Nucleus accumbens (tissue), 56 donors: Measurements from ENCODE around the gene UCN2.
"Not testable (repeated sequence)": the region's sequence is repeated elsewhere in the genome, so short reads cannot be mapped to it uniquely, and the experiment has no call there.

ENCODE experiments used
- DNase-seq, 56 donors: peaks; one replicate each; lab custom pipeline; 2025; lab: John Stamatoyannopoulos, UW

Gene UCN2

DNA sequence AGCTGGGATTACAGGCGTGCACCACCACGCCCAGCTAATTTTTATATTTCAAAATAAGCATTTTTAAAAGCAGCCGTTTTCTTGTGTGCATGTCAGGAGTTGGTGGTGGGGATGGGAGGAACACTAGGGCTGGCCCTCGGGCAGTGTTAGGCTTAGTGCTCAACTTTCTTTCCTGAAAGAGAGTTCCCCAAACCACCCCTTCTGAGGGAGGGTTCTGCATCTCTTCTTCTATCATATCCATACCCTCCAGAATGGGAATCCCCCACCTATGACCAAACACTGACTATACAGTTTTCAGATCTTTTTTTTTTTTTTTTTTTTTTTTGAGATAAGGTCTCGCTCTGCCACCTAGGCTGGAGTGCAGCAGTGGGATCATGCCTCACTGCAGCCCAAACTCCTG is 19.4 kb downstream of the UCN2 start:
- DNase-seq, result no peak

GRCh38 chr3:48543271-48543866 is 20.2 kb downstream of the UCN2 start:
- DNase-seq, result peak in 6 of 56 donors; percentile 7 to 32 (median 18)

DNA sequence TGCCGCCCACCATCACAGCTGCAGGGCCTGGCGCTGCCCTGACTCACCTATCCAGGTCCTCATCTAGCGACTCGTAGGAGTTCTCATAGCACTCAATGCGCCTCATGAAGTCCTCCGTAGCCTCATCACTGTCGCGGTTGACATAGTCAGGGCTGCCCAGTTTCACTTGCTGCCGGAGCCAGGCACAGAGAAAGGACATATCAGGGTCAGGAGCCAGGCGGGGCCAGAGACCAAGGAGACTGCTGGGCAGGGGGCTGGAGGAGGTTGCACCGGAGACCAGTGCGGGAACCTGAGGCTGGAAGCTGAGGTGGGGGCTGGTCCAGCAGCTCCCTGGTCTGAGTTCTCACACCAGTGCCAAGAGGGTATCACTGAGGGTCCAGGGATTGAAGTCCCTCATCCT is 25.1 kb downstream of the UCN2 start:
- DNase-seq, result no peak

DNA sequence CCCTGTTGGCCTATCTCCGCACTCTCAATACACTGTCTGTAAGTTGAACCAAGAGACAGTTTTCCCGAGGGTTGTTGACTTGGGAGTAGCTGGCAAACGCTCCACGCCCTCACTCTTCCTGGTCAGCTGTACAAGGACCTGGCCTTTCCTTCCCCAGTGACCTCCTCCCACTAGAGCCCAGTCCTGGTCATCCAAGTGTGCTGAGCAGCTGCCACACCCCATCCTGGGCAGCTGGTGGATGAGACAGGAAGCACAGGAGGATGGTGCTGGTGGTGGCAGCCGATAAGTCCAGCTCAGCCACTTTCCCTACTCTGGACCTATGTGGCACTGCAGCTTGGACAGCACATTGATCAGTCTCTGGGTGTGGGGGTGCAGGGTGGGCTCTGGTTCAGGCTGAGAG is 26.8 kb downstream of the UCN2 start:
- DNase-seq, result no peak

GRCh38 chr3:48536116-48536515 is 27.5 kb downstream of the UCN2 start:
- no peak for DNase-seq

DNA sequence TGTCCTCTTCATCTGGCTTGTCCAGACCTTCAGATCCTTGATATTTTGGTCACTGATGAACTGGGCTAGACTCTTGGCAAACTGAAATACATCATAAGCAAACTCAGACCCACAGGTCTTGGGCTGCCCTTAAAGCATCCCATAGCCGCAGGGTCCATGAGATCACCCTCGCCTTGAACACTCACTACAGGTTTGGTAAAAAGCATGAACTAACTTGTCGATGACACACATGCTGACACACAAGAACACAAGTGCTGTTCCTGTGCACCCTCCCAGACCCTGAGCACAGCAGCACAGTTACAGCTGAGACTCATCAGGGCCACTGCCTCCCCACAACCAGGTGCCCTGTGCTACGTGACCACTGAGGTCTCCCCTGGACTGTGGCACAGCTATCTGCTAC is 28.0 kb downstream of the UCN2 start:
- DNase-seq, result no peak

DNA sequence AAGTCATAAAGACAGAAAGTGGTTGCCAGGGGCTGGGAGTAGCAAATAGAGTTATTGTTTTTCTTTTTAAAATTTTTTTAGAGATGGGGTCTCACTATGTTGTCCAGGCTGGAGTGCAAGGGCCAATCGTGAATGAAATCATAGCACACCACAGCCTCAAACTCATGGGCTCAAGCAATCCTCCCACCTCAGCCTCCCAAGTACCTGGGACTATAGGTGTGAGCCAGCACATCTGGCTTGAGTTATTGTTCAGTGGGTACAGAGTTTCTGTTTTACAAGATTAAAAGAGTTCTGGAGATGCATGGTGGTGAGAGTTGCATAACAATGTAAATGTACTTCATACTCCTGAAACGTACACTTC is 30.6 kb downstream of the UCN2 start:
- no peak for DNase-seq

DNA sequence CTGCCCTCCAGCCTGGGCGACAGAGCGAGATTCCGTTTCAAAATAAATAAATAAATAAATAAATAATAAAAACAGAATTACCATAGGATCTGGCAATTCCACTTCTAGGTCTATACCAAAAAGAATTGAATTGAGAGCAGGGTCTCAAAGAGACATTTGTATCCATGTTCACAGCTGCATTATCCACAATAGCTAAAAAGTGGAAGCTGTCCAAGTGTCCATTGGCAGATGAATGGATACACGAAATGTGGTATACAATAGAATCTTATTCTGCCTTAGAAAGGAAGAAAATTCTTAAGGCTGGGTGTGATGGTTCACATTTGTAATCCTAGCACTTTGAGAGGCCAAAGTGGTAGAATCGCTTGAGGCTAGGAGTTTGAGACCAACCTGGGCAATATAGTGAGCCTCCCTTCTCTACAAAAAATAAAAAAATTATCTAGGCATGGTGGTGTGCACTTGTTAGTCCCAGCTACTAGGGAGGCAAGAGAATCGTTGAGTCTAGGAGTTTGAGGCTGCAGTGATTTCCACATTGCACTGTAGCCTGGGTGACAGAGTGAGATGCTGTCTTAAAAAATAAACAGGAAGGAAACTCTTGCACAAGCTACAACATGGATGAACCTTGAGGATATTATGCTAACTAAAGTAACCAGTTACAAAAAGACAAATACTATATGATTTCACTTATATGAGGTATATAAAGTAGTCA is 31.2 kb downstream of the UCN2 start:
- peak in 17 of 56 donors; percentile 1 to 53 (median 18) for DNase-seq

DNA sequence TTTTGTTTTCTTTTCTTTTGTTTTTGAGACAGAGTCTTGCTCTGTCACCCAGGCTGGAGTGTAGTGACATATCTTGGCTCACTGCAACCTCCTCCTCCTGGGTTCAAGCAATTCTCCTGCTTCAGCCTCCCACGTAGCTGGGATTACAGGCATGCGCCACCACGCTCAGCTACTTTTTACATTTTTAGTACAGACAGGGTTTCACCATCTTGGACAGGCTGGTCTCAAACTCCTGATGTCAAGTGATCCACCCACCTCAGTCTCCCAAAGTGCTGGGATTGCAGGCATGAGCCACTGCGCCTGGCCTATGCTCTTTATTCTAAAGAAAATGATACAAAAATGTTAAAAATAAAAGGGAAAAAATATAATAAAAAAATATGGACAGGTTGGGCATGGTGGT is 32.9 kb downstream of the UCN2 start:
- DNase-seq, result not testable (repeated sequence)

GRCh38 chr3:48528754-48529153 is 34.8 kb downstream of the UCN2 start:
- no peak for DNase-seq

DNA sequence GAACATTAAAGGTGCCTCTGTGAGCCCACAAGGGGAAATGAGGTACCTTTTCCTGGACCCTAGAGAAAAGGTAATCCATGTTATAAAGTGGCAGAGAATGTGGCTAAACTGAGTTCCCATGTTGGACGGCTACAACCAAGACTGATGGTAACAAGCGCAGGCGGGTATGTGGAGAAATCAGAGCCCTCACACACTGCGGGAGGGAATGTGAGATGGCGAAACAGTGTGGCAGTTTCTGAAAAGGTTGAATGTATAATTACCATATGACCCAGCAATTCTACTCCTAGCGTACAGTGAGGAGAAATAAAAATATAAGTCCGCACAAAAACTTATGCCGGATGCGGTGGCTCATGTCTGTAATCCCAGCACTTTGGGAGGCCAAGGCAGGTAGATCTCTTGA is 35.5 kb downstream of the UCN2 start:
- no peak for DNase-seq

DNA sequence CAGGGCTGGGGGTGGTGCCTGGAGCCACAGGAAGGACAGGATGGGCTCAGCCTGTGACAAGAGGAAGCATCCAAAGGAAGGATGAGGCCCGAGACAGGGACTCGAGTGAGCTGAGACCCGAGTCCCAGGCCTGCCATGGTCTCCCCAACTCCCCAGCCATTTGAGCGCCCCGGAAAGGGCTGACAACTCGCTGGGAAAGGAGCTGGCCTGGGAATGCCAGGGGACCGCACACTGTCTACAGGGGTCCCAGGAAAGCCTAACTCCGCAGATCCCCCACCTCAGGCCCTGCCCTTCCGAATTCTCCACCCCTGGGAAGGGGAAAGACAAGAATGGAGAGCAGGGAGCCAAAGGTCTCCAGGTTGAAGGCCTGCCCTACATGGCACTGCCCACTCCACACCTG is 38.6 kb downstream of the UCN2 start:
- DNase-seq, result no peak

DNA sequence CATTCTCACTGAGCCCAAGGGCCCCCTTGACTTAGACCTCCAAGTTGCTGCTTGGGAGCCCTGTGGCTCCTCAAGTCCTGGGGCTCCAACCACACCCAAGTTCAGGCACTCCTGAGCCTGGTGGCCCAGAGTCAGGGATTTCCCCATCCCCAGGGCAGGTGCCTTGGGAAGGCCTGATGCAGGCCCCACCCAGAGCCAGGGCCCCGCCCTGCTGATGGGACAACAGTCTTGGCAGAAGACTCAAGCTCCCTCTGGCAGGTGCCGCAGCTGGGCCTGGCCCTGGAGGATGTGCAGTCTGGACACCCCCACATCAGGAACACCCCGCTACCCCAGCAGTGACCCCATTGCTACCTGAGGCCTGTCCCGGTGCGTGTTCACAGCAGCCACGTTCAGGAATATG is 41.9 kb downstream of the UCN2 start:
- DNase-seq, result no peak

DNA sequence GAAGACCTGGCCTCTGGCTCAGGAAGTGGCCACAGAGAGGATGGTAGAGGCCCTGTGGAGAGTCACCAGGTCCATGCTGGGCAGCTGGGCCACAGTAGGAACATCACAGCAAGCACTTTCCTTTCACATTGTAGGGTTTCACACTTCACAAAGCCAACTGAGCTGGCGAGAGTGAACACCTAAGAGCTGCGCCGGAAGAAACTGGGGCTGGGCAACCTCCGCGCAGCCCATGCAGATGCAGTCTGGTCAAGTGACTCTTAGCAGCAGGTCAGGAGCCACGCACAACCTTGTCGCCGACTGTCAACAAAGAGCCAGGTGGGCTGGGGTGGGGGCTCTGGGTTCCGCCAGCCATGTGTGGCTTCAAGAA is 44.3 kb downstream of the UCN2 start:
- DNase-seq, result no peak

GRCh38 chr3:48518638-48519276 is 44.8 kb downstream of the UCN2 start:
- no peak for DNase-seq

DNA sequence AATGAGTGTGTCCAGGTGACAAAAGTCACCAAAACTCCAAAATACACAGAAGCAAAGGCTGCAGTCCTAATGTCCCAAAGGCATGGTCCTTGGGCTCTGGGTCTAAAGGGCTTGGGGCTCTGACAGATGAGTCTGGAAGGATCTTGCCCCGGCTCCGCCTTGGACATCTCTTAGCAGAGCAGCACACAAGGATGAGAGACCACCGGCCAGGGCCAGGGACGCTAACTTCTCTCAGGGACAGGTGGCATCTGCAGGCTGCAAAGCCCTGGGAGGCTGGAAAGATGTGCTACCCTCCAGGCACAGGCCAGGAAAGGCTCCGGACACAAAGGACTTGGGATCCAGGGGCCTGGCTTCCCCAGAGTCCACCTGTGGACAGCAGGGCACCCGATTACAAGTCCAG is 45.5 kb downstream of the UCN2 start:
- no peak for DNase-seq

DNA sequence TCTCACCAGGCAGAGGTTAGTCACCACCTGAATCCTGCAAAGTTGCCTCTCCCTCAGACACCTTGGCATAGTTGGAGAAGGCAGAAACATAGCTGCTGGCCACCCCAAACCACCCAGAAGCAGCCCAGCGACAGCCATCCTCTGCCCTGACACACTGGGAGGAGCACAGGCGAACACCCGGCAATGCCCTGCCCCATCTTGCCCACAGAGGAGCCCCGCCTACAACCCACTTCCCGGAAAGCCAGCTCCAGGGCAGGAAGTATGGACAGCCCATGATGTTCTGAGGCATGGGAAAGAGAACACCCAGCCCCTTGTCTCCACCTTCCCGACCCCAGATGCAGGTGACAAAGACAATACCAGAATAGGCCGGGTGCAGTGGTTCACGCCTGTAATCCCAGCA is 47.0 kb downstream of the UCN2 start:
- DNase-seq, result no peak

DNA sequence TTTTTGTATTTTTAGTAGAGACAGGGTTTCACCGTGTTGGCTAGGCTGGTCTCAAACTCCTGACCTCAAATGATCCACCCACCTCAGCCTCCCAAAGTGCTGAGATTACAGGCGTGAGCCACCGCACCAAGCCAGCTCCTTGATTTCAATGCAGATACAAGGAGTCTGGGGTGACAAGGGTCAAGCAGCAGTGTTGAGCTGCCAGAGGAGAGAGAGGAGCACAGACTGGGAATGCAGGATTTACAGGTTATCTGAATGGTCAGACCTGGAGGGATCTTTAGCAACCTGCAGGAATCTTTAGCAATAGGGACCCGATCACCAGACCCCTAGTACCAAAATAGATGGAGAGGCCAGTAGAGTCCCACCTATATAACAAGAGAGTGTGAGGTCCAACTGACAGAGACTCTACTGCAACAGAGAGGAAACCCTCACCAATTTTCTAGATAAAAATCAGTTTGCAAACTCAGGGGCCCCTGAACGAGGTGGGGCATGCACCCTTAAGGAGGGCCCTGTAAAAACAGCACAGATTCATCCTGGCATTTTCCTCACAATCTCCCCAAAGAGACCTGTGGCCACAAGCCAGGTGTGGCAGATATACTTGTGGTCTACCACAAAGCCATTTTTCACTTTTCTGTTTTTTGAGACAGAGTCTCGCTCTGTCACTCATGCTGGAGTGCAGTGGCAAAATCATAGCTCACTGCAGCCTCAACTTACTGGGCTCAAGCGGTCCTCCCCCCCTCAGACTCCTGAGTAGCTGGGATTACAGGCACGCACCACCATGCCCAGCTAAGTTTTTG is 49.0 kb downstream of the UCN2 start:
- no peak for DNase-seq
